Common myeloid progenitor, CD34-positive (primary cell): ENCODE data around the gene CLASP2.

Source experiments
- CTCF ChIA-PET: fragments of 350-600 bp; sonication (Branson Sonifier 250); formaldehyde crosslinking; loops from one replicate; lab custom pipeline; 2021; ENCODE audit warnings: antibody characterized with exemption; lab: Charles Lee
- POLR2A ChIA-PET: fragments of 350-600 bp; sonication (Branson Sonifier 250); formaldehyde crosslinking; loops from one replicate; lab custom pipeline; 2021; ENCODE audit warnings: antibody characterized with exemption; lab: Charles Lee
- DNase-seq, 3 donors: peaks; one replicate each; pipeline versions ENCODE4 v3.0.0 to v3.0.0-alpha.2; 2013
- H3K27ac ChIP-seq, 2 experiments: 1 replicate in 1 of 2; 2 replicates in 1 of 2; pipeline ENCODE4 v1.7.0; 2013; ENCODE audit warnings: inconsistent platforms in 2 of 2, low read length in 2 of 2, mild to moderate bottlenecking in 2 of 2, low read depth in 1 of 2, moderate library complexity in 1 of 2; ENCODE audit not compliant: severe bottlenecking in 2 of 2, insufficient read depth in 1 of 2, poor library complexity in 1 of 2
- H3K27me3 ChIP-seq, 5 experiments: replicated peaks in 2 of 5; 1 replicate in 3 of 5; 2 replicates in 2 of 5; pipeline versions ENCODE4 v1.6.1 to v1.7.0; 2013; ENCODE audit warnings: low read length in 4 of 5, mild to moderate bottlenecking in 2 of 5, moderate library complexity in 2 of 5, inconsistent platforms in 1 of 5; ENCODE audit not compliant: insufficient read depth in 5 of 5, control insufficient read depth in 4 of 5
- H3K36me3 ChIP-seq, 4 experiments: 1 replicate in 2 of 4; 2 replicates in 2 of 4; pipeline versions ENCODE4 v1.6.1 to v1.7.0; 2013; ENCODE audit warnings: low read length in 3 of 4, control low read depth in 1 of 4, mild to moderate bottlenecking in 1 of 4; ENCODE audit not compliant: control insufficient read depth in 4 of 4, insufficient read depth in 4 of 4
- H3K4me1 ChIP-seq, 4 experiments: 1 replicate in 3 of 4; 2 replicates in 1 of 4; pipeline versions ENCODE4 v1.6.1 to v1.7.1; 2013; ENCODE audit warnings: low read length in 3 of 4, mild to moderate bottlenecking in 3 of 4, control low read depth in 1 of 4, inconsistent platforms in 1 of 4, moderate library complexity in 1 of 4; ENCODE audit not compliant: control insufficient read depth in 4 of 4, insufficient read depth in 4 of 4; ENCODE audit errors: control extremely low read depth in 1 of 4
- H3K4me3 ChIP-seq, 7 experiments: 1 replicate in 4 of 7; 2 replicates in 3 of 7; pipeline versions ENCODE4 v1.5.1 to v1.7.0; 2013; ENCODE audit warnings: mild to moderate bottlenecking in 7 of 7, low read length in 6 of 7, moderate library complexity in 6 of 7, inconsistent platforms in 2 of 7, low read depth in 2 of 7, control low read depth in 1 of 7; ENCODE audit not compliant: insufficient read depth in 4 of 7, control insufficient read depth in 1 of 7; ENCODE audit errors: extremely low read depth in 1 of 7
- H3K9me3 ChIP-seq, 5 experiments: 1 replicate in 4 of 5; 2 replicates in 1 of 5; pipeline versions ENCODE4 v1.6.1 to v1.7.1; 2013; ENCODE audit warnings: low read length in 4 of 5, mild to moderate bottlenecking in 2 of 5, inconsistent platforms in 1 of 5, low read depth in 1 of 5, moderate library complexity in 1 of 5; ENCODE audit not compliant: control insufficient read depth in 4 of 5, insufficient read depth in 2 of 5; ENCODE audit errors: control extremely low read depth in 1 of 5
- WGBS: methylation state at CpG from one replicate; pipeline ENCODE4 v1.1.5; 2013; ENCODE audit not compliant: insufficient coverage; 5-methylcytosine and 5-hydroxymethylcytosine counted together

Gene CLASP2

DNA sequence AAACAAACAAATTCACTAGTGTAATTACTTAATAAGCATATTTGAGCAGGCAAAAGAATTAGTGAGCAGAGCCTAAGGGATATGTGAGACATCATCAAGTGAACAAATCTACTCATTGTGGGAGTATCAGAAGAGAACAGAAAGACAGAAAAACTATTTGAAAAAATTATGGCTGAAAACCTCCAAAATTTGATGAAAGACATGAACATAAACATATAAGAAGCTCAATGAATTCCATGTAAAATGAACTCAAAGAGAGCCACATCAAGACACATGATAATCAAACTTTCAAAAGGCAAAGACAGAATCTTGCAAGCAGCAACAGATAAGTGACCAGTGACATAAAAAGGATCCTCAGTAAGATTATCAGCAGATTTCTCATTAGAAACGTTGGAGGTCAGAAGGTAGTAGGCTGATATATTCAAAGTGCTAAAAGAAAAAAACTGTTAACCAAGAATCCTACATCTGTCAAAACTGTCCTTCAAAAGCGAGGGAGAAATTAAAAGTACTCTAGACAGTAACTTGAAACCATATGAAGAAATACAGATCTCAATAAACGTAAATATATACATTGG lies 194.9 kb downstream of the CLASP2 start:
- Histone ChIP-seq H3K27ac (no peak overlapping the region), H3K4me1 (no peaks in the 10 kb centered on the region), H3K36me3 (peaks cover 6 to 57% (median 20%) of the 10 kb centered on the region in 4 experiments), H3K4me3 (no peak overlapping the region), H3K9me3 (peaks cover 3 to 40% (median 10%) of the 10 kb centered on the region in 5 experiments), H3K27me3 (no peaks in the 10 kb centered on the region)
- DNase-seq: no peak
- POLR2A ChIA-PET: no interaction called here
- CTCF ChIA-PET: no interaction called here
- WGBS: no CpG with 5 or more reads among the region's 3 CpGs

DNA sequence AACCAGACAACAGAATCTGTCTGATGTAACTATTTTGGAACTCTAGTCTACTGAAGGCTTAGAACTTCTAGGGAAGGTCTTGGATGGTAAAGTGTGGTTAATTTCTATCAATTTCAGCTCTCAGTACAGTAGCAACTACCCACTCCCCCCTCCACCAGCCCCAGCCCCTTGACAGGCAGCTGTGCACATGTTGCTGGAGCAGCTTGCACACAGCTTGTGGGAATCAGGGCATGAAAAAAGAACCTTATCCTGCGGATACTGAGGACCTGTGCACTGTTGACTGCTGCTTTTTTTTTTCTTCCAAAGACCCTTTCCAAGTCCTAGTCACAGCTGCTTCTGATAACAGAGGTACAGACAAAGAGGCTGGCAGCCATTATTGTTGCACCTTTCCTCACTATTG lies 196.3 kb downstream of the CLASP2 start:
- no peak for DNase-seq
- Histone ChIP-seq H3K27me3 (no peaks in the 10 kb centered on the region), H3K36me3 (peaks cover 7 to 45% (median 21%) of the 10 kb centered on the region in 4 experiments), H3K27ac (no peak overlapping the region), H3K4me1 (no peaks in the 10 kb centered on the region), H3K4me3 (no peak overlapping the region), H3K9me3 (peaks cover 3 to 28% (median 4%) of the 10 kb centered on the region in 5 experiments)
- WGBS: 93% methylated on average over 1 of the region's 1 CpG
- CTCF ChIA-PET: no interaction called here
- POLR2A ChIA-PET: no interaction called here

DNA sequence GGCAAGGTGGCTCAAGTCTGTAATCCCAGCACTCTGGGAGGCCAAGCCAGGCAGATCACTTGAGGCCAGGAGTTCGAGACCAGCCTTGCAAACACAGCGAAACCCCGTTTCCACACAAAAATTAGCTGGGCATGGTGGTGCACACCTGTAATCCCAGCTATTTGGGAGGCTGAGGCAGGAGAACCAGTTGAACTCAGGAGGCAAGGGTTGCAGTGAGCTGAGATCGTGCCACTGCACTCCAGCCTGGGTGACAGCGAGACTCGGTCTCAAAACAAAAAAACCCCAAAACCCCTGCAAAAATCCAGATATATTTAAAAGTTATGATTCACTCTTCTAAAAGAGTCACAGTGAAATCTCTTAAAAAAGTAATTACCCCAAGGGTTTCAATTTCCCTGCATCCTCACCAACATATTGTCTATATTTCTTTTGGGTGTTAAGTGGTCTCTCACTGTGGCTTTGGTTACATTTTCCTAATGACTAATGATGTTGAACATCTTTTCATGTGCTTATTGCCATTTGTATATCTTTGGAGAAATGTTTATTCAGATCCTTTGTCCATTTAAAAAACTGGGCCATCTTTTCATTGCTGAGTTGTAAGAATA lies 204.7 kb downstream of the CLASP2 start:
- Histone ChIP-seq H3K4me3 (no peak overlapping the region), H3K27me3 (no peaks in the 10 kb centered on the region), H3K27ac (no peak overlapping the region), H3K36me3 (peaks cover 9 to 32% (median 11%) of the 10 kb centered on the region in 4 experiments), H3K4me1 (no peaks in the 10 kb centered on the region), H3K9me3 (no peaks in the 10 kb centered on the region)
- 100% methylated on average over 1 of the region's 6 CpGs for WGBS
- DNase-seq: no peak
- POLR2A ChIA-PET: no interaction called here
- CTCF ChIA-PET: no interaction called here

DNA sequence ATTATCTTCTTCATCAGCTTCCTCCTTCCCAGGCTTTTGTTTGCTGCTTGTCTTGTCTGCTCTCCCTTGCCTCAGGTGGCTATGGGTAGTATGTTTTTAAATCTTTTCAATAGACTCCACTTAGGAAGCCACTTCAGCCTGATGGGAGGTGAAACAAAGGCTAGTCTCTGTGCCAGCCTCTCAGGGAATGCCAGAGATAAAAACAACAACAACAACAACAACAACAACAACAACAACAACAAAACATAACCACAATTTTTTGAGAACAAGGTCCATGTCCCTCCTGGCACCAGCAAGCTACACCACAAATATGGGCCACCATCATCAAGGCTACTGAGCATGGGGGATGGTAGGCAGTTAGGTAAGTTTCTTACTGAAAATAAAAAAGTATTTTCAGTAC lies 213.0 kb downstream of the CLASP2 start:
- POLR2A ChIA-PET: no interaction called here
- Histone ChIP-seq H3K36me3 (peaks cover 16 to 60% (median 27%) of the 10 kb centered on the region in 4 experiments), H3K4me1 (no peaks in the 10 kb centered on the region), H3K27me3 (no peaks in the 10 kb centered on the region), H3K9me3 (peaks cover 0 to 13% (median 5%) of the 10 kb centered on the region in 5 experiments), H3K27ac (no peak overlapping the region), H3K4me3 (no peak overlapping the region)
- CTCF ChIA-PET: no interaction called here
- no peak for DNase-seq

- no peaks in the 10 kb centered on the region for H3K27me3 ChIP-seq
- peaks cover 7 to 28% (median 12%) of the 10 kb centered on the region in 4 experiments for H3K36me3 ChIP-seq
- no peaks in the 10 kb centered on the region for H3K4me1 ChIP-seq
- H3K9me3 ChIP-seq: peaks cover 0 to 7% (median 0%) of the 10 kb centered on the region in 5 experiments
- no peak for DNase-seq
- no peak overlapping the region for H3K4me3 ChIP-seq
- ChIA-PET CTCF (interaction anchor here (0.9 to 1.0 kb wide), 2 partner anchors 29 to 365 kb away, joined by 3 read pairs; no protein-coding TSS in a partner anchor), POLR2A (no interaction called here)
- no peak overlapping the region for H3K27ac ChIP-seq
- no CpG with 5 or more reads among the region's 2 CpGs for WGBS
Observed at GRCh38 chr3:33496449-33496848, 221.6 kb downstream of the CLASP2 start.

GRCh38 chr3:33491721-33492120 lies 226.3 kb downstream of the CLASP2 start:
- H3K4me3 ChIP-seq: no peak overlapping the region
- CTCF ChIA-PET: no interaction called here
- 73% methylated on average over 2 of the region's 4 CpGs for WGBS
- no peak for DNase-seq
- no peaks in the 10 kb centered on the region for H3K27me3 ChIP-seq
- POLR2A ChIA-PET: no interaction called here
- H3K36me3 ChIP-seq: no peaks in the 10 kb centered on the region
- H3K4me1 ChIP-seq: no peaks in the 10 kb centered on the region
- H3K27ac ChIP-seq: no peak overlapping the region
- no peaks in the 10 kb centered on the region for H3K9me3 ChIP-seq

GRCh38 chr3:33490641-33491241 lies 227.3 kb downstream of the CLASP2 start:
- no peak overlapping the region for H3K4me3 ChIP-seq
- H3K36me3 ChIP-seq: no peaks in the 10 kb centered on the region
- H3K27ac ChIP-seq: no peak overlapping the region
- H3K9me3 ChIP-seq: no peaks in the 10 kb centered on the region
- POLR2A ChIA-PET: no interaction called here
- no peaks in the 10 kb centered on the region for H3K4me1 ChIP-seq
- H3K27me3 ChIP-seq: no peaks in the 10 kb centered on the region
- CTCF ChIA-PET: no interaction called here
- DNase-seq: no peak
